Endothelial cell of umbilical vein (primary cell): ENCODE measurements around the gene GRID1.

Experiments
- EZH2 ChIP-seq: IDR thresholded peaks from 2 replicates; pipeline ENCODE4 v1.6.1; 2012; ENCODE audit warnings: borderline replicate concordance, low read depth, mild to moderate bottlenecking, moderate library complexity, low read length, inconsistent platforms; ENCODE audit not compliant: severe bottlenecking
- FOS ChIP-seq: IDR thresholded peaks from 2 replicates; pipeline ENCODE4 v1.6.1; 2011; ENCODE audit warnings: mild to moderate bottlenecking, low read length, moderate library complexity, borderline replicate concordance; ENCODE audit not compliant: insufficient read depth
- POLR2A ChIP-seq: IDR thresholded peaks from 2 replicates; pipeline ENCODE4 v1.6.1; 2012; ENCODE audit warnings: low read depth, mild to moderate bottlenecking, control low read depth, low read length
- TF ChIP-seq, protein P1 (sequence below), 2 donors: IDR thresholded peaks; 1 replicate in 1 of 2; 2 replicates in 1 of 2; pipeline ENCODE4 v1.5.1; 2011; ENCODE audit warnings: low read length in 2 of 2, mild to moderate bottlenecking in 2 of 2, moderate library complexity in 2 of 2, control low read depth in 1 of 2, inconsistent platforms in 1 of 2, low read depth in 1 of 2; ENCODE audit not compliant: insufficient read depth in 1 of 2; ENCODE audit errors: extremely low read depth in 1 of 2

DNA sequence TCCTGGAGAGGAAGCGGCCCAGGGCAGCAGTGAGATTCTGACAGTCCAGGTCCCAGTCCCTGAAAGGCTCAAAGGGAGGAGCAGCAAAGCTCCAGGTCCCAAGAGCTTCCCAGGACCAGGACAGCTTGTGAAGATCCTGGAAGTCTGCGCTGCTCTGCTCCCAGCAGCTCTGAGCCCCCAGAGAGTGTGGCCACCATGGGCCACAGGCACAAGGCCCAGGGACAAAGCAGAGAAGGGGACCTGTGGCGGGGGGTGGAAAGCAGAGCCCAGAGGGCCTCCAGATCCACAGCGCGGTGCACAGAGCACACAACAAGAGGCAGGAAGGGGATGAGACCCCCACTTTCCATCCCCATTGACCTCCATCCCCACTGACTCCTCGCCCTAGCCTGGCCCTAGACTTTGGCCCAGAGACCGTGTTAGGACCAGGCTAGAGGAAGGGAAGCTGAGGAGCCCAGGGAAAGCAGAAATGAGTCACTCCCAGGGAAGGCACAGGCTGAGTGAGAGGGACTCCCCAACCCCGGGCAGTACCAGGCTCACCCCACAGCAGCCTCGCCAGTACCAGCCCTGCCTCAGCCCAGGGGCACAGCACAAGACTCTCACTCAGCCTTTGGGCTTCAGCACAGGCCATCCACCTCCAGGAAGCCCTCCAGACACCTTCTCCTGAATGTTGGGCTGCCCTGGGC lies 75.5 kb downstream of the GRID1 start:
- TF ChIP-seq, protein P1, sequence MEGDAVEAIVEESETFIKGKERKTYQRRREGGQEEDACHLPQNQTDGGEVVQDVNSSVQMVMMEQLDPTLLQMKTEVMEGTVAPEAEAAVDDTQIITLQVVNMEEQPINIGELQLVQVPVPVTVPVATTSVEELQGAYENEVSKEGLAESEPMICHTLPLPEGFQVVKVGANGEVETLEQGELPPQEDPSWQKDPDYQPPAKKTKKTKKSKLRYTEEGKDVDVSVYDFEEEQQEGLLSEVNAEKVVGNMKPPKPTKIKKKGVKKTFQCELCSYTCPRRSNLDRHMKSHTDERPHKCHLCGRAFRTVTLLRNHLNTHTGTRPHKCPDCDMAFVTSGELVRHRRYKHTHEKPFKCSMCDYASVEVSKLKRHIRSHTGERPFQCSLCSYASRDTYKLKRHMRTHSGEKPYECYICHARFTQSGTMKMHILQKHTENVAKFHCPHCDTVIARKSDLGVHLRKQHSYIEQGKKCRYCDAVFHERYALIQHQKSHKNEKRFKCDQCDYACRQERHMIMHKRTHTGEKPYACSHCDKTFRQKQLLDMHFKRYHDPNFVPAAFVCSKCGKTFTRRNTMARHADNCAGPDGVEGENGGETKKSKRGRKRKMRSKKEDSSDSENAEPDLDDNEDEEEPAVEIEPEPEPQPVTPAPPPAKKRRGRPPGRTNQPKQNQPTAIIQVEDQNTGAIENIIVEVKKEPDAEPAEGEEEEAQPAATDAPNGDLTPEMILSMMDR (IDR thresholded peaks at IDR 0.05; ENCODE audit: extremely low read depth in 1 of 2, insufficient read depth in 1 of 2, low read depth in 1 of 2, low read length in 2 of 2) = no peak
- no peak for TF ChIP-seq POLR2A
- TF ChIP-seq EZH2 = no peak
- no peak for TF ChIP-seq FOS
